ENCODE data around the gene HOTAIR.

- no peak for TF ChIP-seq CTCF (conservative IDR thresholded peaks at IDR 0.05; ENCODE audit: low read depth, low read length)
- no peak for TF ChIP-seq EZH2 (IDR thresholded peaks at IDR 0.05; ENCODE audit: low read length, unreplicated experiment)
- no peak for TF ChIP-seq EZH2phosphoT487 (IDR thresholded peaks at IDR 0.05; ENCODE audit: borderline replicate concordance, low read length)
Measured at GRCh38 chr12:53990311-53991076, 15.7 kb upstream of the HOTAIR start.

Measured in PC-3 (cell line).